ENCODE measurements around the gene ALDOA.

ALDOA gene

DNA sequence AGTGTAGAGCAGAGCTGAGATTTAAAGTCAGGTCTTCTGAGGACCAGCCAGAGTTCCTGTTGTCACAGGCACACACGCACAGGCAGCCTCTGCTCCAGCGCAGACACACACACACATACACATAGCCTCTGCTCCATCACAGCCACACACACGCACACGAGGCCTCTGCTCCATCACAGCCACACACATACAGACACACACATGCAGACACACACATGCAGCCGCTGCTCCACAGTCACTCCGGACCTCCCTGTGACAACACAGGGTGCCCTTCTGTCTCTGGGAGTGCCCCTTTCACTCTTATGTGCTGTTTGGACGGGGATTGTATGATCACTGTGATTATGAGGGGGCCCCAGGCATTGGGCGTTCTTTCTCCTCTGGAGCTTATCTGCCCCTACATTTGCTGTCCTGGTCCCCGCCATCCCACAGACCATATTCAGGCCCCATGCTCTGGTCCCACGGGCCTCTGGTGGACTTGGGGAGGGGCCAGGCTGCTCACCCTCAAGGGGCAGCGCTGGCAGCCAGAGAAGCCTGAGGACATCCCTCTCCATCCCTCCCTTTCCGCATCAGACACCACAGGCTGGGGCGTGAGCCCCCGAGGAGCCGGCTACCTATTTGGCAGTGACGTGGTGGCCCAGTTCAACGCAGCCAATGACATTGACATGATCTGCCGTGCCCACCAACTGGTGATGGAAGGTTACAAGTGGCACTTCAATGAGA is 18.7 kb downstream of the ALDOA start:
- no peaks in the 10 kb centered on the region for H3K9me3 ChIP-seq (ENCODE audit: control insufficient read depth, insufficient read depth, low read length)
- H4K20me1 ChIP-seq (ENCODE audit: control insufficient read depth, insufficient read depth, low read depth, low read length): no peaks in the 10 kb centered on the region
- H3F3A ChIP-seq (ENCODE audit: control insufficient read depth, insufficient read depth): 0 out of 2 replicates have a peak, but pooled peaks cover under 1% of the 10 kb centered on the region
- no peak overlapping the region for H3K4me3 ChIP-seq (ENCODE audit: low read length)
- no peaks in the 10 kb centered on the region for H3K27me3 ChIP-seq (ENCODE audit: control insufficient read depth, low read length)
- no peaks in the 10 kb centered on the region for H3K9me2 ChIP-seq (replicated peaks; ENCODE audit: control insufficient read depth, low read length)
- H3K4me1 ChIP-seq (ENCODE audit: control insufficient read depth, low read length): no peaks in the 10 kb centered on the region
- H3K4me2 ChIP-seq (ENCODE audit: low read length): no peak overlapping the region
- TF ChIP-seq CTCF (IDR thresholded peaks at IDR 0.05; ENCODE audit: low read depth, low read length, poor library complexity, severe bottlenecking): no peak
- no peak for TF ChIP-seq EZH2phosphoT487 (IDR thresholded peaks at IDR 0.05; ENCODE audit: borderline replicate concordance, low read length)
- H3K36me3 ChIP-seq (ENCODE audit: control insufficient read depth, low read length): peaks cover 56% of the 10 kb centered on the region
- H3K79me2 ChIP-seq (ENCODE audit: control insufficient read depth, low read length): peaks cover 19% of the 10 kb centered on the region
- H3K27ac ChIP-seq (ENCODE audit: low read depth, low read length): no peak overlapping the region

DNA sequence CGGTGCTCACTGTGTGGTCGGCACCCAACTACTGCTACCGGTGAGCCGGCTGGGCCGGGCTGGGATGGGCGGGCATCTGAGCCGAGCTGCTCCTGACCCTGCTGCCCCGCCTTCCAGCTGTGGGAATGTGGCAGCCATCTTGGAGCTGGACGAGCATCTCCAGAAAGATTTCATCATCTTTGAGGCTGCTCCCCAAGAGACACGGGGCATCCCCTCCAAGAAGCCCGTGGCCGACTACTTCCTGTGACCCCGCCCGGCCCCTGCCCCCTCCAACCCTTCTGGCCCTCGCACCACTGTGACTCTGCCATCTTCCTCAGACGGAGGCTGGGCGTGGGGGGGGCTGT is 19.2 kb downstream of the ALDOA start:
- H3K4me3 ChIP-seq (ENCODE audit: low read length): no peak overlapping the region
- no peaks in the 10 kb centered on the region for H3K9me2 ChIP-seq (replicated peaks; ENCODE audit: control insufficient read depth, low read length)
- peaks cover 14% of the 10 kb centered on the region for H3K79me2 ChIP-seq (ENCODE audit: control insufficient read depth, low read length)
- no peak for TF ChIP-seq EZH2phosphoT487 (IDR thresholded peaks at IDR 0.05; ENCODE audit: borderline replicate concordance, low read length)
- no peak for TF ChIP-seq CTCF (IDR thresholded peaks at IDR 0.05; ENCODE audit: low read depth, low read length, poor library complexity, severe bottlenecking)
- no peak overlapping the region for H3K4me2 ChIP-seq (ENCODE audit: low read length)
- H4K20me1 ChIP-seq (ENCODE audit: control insufficient read depth, insufficient read depth, low read depth, low read length): no peaks in the 10 kb centered on the region
- H3K27ac ChIP-seq (ENCODE audit: low read depth, low read length): no peak overlapping the region
- H3K9me3 ChIP-seq (ENCODE audit: control insufficient read depth, insufficient read depth, low read length): no peaks in the 10 kb centered on the region
- peaks cover 51% of the 10 kb centered on the region for H3K36me3 ChIP-seq (ENCODE audit: control insufficient read depth, low read length)
- no peaks in the 10 kb centered on the region for H3K27me3 ChIP-seq (ENCODE audit: control insufficient read depth, low read length)
- peaks cover 2% of the 10 kb centered on the region for H3K4me1 ChIP-seq (ENCODE audit: control insufficient read depth, low read length)
- 0 out of 2 replicates have a peak, but pooled peaks cover 3% of the 10 kb centered on the region for H3F3A ChIP-seq (ENCODE audit: control insufficient read depth, insufficient read depth)

DNA sequence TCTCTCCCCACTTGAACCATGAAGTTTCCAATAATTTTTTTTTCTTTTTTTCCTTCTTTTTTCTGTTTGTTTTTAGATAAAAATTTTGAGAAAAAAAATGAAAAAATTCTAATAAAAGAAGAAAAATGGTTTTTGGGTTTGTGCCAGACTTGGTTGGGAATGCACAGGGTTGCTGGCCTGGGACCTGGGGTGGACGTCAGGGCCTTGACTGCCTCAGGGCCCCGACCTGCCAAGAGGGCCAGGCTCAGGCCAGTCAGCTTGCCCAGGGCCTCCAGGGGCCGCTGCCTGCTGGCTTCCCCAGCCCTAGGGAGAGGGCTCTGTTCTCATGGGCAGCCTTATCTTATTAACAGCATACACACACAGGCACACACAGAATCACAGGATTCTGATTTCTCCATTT is 19.7 kb downstream of the ALDOA start:
- H3K9me2 ChIP-seq (replicated peaks; ENCODE audit: control insufficient read depth, low read length): no peaks in the 10 kb centered on the region
- H3K4me2 ChIP-seq (ENCODE audit: low read length): no peak overlapping the region
- peaks cover 46% of the 10 kb centered on the region for H3K36me3 ChIP-seq (ENCODE audit: control insufficient read depth, low read length)
- H3K27ac ChIP-seq (ENCODE audit: low read depth, low read length): no peak overlapping the region
- no peaks in the 10 kb centered on the region for H3K27me3 ChIP-seq (ENCODE audit: control insufficient read depth, low read length)
- no peak overlapping the region for H3K4me3 ChIP-seq (ENCODE audit: low read length)
- TF ChIP-seq CTCF (IDR thresholded peaks at IDR 0.05; ENCODE audit: low read depth, low read length, poor library complexity, severe bottlenecking): no peak
- TF ChIP-seq EZH2phosphoT487 (IDR thresholded peaks at IDR 0.05; ENCODE audit: borderline replicate concordance, low read length): no peak
- H4K20me1 ChIP-seq (ENCODE audit: control insufficient read depth, insufficient read depth, low read depth, low read length): no peaks in the 10 kb centered on the region
- H3F3A ChIP-seq (ENCODE audit: control insufficient read depth, insufficient read depth): 0 out of 2 replicates have a peak, but pooled peaks cover 5% of the 10 kb centered on the region
- H3K9me3 ChIP-seq (ENCODE audit: control insufficient read depth, insufficient read depth, low read length): no peaks in the 10 kb centered on the region
- peaks cover 6% of the 10 kb centered on the region for H3K4me1 ChIP-seq (ENCODE audit: control insufficient read depth, low read length)
- H3K79me2 ChIP-seq (ENCODE audit: control insufficient read depth, low read length): peaks cover 9% of the 10 kb centered on the region

Data from DOHH2 (cell line).